Activated CD8-positive, alpha-beta memory T cell treated with anti-CD3 and anti-CD28 coated beads for 48 hours (primary cell): ENCODE data around the gene PLEKHG1.

ENCODE experiments used
- DNase-seq, 3 experiments: peaks; one replicate each; pipeline ENCODE4 v3.0.0-alpha.2; 2020; ENCODE audit warnings: low read depth in 2 of 3, low spot score in 2 of 3

The PLEKHG1 gene

GRCh38 chr6:150588888-150589499 lies 10.7 kb upstream of the PLEKHG1 start:
- no peak for DNase-seq

GRCh38 chr6:150589852-150590251 lies 9.8 kb upstream of the PLEKHG1 start:
- no peak for DNase-seq

- DNase-seq = no peak
Observed at GRCh38 chr6:150590446-150590845, 9.2 kb upstream of the PLEKHG1 start.

- no peak for DNase-seq
Observed at GRCh38 chr6:150592377-150592995, 7.2 kb upstream of the PLEKHG1 start.

DNA sequence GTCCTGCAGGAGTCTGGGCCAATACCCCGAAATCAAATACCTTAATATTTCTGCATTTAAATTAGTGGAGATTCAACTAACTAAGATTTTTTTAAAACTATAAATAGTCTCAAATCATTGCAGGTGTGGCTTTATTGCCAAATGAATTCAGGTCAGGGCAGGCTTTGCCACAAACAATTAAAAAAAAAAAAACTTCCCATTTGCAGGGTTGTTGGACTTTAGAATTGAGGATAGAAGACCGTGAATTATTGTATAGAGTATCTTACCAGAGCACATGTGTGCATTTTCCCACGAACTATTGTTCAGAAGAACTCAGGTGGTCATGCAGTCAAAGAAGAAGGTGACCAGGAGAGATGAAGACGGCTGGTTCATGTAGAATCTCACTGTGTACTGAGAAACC lies 6.6 kb upstream of the PLEKHG1 start:
- DNase-seq = no peak

DNA sequence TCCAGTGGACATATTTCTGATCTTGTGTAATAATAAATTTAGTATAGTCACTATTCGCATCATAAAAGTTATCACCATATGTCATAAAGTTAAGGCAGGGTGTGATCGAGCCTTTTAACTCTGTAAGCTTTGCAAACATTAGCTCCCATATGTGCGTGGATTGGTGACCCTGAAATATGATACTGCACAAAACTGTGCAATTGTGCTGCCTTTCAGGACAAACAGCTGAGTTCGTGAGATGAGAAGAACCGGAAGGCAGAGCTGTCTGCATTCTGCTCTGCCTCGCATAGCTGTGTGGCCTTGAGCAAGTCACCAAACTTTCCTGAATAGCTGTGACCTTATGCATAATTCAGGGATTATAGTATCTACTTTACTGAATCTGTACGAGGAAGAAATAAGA lies 3.2 kb upstream of the PLEKHG1 start:
- no peak for DNase-seq

- DNase-seq = no peak
Observed at GRCh38 chr6:150598401-150598800, 1.3 kb upstream of the PLEKHG1 start.

DNA sequence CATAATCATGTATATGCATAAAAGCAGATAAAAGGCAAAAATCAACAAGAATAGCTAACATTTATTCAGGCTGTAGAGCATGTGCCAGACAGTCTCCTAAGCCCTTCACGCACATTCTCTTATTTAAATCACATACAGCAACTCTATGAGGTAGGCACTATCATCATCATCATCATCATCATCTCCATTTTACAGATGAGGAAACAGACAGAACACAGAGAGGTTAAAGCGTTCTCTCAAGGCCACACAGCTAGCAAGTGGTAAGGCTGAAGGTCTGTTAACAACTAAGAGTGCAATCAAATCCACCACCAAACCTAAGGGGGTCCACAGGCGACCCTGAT lies 857 bp upstream of the PLEKHG1 start:
- no peak for DNase-seq

DNA sequence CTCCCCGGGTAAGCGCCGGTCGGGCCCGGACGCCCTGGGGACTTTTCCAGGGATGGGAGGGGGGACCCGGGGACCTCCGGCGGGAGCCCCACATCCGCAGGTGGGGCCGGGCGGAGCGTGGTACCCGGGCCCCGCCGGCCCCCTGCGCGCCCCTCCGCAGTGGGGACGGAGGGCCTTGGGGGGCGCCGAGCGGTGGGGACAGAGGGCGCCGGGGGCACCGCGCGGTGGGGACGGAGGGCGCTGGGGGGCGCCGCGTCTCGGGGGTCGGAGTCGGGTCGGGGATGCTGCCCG lies 270 bp downstream of the PLEKHG1 start:
- no peak for DNase-seq

DNA sequence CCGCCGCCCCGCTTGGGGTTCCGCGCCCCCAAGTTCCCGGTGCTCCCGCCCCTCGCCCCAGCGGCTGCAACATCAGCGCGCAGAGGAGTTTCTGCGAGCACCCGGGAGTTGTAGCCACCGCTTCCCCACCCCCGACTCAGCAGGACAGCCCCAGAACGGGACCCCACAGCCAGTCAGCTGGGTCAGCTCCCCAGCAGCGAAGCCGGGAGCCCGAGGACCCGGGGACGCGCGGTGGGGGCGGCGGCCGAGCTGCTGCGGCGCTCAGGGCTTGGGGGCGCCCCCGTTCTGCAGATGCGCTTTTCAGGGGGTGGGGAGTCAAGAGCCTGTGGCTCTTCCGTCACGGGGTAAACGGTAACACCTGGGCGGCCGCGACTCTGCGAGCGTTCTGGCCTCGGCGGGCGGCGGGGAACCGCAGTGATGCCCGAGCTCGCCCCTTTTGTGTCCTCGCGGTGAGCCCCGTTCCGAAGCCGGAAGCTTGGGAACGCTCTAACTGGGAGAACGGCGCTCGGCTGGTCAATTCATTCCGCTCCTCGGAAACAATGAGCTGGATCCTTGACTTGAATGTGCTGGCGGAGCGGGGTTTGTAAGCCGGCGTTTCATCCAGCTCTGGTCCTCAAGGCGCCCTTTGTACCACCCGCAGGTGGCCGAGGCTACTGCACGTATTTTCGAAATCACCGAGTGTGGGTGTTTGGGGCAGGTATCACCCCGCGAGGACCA lies 774 bp downstream of the PLEKHG1 start:
- peak; percentile 26 to 40 (median 38) for DNase-seq

DNA sequence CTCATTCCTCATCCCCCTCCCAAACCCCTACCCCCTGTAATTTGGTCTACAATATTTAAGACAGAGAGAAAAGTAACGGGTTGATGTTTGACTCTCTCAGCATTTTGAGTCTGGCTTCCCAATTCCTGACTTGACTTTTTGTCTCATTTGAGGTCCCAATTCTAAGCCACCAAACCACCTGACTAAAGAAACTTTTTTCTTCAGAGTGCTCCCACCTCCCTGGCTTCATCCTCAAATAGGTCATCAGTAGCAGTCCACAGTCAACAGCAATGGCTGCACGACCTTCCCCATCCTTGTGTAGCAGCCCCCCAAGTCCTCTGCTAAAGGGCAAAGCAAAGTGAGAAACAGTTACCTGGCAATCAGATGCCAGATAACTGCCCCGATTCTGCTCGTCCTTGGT lies 1.8 kb downstream of the PLEKHG1 start:
- DNase-seq = no peak

DNA sequence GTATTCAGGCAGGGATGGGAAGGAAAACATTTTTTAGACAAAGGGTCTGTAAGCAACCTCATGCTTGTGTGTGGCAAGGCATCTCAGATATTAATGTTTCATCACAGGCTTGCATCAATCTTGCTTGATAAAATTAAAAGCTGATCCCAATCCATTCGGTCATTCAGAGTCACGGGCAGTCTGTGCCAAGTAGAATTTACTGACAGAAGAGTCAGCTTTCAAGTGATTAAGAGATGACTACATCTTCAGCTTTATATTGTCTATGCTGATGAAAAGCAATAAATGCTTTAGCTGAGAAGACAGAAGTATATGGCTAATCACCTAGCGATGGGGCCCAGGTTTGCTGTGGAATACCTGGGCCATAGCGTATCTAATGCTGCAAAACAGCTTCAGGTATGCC lies 3.5 kb downstream of the PLEKHG1 start:
- DNase-seq = no peak

DNA sequence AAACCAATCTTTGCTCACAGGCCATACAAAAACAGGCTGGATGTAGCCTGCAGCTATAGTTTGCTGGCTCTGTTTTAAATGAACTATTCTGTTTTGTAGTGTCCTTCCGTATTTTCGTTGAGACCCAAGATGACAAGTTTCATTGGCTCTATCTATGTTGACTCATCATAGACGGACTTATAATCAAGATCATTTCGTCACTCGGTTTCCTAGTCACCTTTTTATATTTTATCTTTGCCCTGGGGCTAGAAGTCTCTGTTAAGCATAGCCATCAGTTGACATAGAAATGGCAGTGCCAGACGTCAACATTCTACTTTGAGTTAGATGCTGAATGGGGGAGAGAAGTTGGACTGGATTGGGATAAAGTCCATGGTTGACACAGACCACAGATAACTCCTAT lies 4.8 kb downstream of the PLEKHG1 start:
- DNase-seq = no peak

DNA sequence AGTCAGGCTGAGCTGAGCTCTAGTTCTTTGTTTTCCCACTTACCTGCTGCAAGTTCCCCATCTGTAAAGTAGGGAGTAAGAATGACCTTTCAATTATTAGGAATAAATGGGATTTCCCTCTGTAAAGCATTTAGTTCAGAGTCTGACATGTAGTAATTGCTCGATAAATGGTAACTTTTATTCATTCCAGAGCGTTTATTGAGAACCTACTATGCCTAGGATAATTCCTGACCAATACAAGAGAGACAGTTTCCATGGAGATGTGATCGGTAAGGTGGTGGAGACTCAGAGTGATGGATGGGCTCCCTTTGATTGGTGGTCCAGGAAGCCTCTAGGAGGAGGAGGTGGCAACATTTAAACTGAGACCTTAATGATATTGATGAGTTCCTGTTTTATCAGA lies 5.6 kb downstream of the PLEKHG1 start:
- no peak for DNase-seq

DNA sequence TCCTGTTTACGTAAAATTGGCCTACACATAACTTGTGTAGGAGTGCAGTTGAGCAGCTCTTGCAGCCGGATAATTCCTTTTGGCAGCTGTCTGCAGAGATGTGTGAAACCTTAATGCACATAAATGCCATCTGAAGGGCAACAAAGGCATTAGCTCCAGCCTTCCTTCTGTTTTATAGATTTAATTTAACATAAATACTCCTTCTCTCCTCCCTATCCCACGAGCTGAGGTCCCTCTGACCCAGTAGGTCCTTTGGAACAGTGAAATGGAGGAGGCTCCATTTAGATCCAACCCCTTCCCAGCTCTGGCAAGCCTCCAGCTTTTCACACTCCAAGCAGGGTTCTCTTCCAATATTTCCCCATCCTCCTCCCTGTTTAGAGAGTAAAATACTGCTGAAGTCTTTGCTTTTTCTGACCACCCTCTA lies 6.5 kb downstream of the PLEKHG1 start:
- DNase-seq = no peak

- no peak for DNase-seq
Observed at GRCh38 chr6:150606647-150607328, 7.1 kb downstream of the PLEKHG1 start.

DNA sequence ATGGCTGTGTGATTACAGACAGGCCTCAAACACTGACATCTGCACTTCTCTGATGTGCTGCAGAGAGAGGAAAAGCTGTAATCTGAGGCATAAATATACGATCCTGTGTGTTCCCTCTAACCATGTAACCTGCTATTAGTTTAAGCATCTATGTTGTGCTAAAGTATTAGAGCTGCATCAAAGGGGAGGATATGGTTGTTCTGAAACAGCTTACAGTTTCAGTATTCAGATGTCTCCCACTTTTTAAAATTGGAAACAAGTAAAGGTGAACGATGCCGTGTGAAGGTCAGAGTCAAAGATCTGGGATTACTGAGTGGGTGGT lies 7.6 kb downstream of the PLEKHG1 start:
- no peak for DNase-seq

DNA sequence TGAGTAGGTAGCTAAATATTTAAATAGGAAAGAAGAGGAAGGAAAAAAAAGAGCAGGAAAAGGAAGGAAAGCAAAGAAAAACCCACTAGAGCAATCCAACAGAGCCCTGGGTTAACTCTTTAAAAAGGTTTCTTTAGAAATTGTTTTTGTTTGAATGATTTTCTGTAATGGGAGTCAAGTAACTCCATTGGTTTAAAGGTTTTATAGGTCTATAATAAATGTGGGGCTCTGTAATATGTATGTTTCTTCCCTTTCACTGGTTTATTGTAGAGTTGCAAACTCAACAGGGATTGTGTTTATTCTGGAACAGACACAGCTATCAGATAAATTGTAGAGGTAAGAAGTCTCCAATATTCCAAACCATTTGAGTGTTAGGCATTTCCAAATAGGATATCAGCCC lies 10.9 kb downstream of the PLEKHG1 start:
- DNase-seq = no peak

- no peak for DNase-seq
Observed at GRCh38 chr6:150613269-150613668, 13.6 kb downstream of the PLEKHG1 start.

DNA sequence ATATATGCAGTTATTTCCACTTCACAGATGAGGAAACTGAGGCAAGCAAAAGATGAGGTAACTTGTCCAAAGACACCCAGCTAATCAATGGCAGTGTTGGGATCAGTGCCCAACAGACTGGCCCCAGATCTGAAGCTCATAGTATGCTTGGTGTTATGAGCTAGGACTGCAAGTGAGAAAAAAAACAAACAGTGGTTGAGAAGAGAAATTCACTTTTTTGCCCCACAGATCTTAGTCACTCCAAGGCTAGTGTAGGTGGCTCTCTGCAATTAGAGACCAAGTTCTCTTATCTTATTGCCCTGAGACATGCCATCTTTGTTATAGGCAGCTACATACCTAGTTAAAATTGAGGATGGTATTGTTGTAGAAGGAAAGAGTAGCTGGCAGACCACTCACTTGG lies 16.3 kb downstream of the PLEKHG1 start:
- DNase-seq = no peak

DNA sequence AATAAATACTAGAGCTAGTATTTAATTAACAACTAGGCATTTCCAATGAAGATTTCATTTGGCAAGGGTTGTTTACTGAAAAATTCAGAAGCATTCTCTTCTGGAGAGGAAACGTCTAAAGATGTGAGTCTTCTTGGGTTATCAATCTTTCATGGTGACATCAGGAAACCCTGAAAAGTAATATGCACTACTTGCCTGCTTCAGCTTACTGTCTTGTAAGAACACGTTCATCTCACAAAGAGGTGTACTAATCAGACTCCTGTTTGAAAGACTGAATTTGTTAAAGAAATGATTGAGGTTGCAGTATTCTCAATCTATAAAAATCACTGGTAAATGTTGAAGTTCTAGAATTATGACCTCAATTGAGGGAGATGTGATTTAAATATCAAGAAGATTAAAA lies 16.9 kb downstream of the PLEKHG1 start:
- DNase-seq = no peak

GRCh38 chr6:150617062-150617461 lies 17.4 kb downstream of the PLEKHG1 start:
- DNase-seq = no peak
